Stimulated activated CD4-positive, alpha-beta T cell treated with anti-CD3 and anti-CD28 coated beads, Interleukin-1b, Interleukin-23, amount 100 ng/mL, for 4 hours (primary cell): ENCODE measurements around the gene RETREG3.
"Not testable (repeated sequence)": the region's sequence is repeated elsewhere in the genome, so short reads cannot be mapped to it uniquely, and the experiment has no call there.

ENCODE experiments used
- DNase-seq, 2 donors: peaks; one replicate each; pipeline ENCODE4 v3.0.0-alpha.2; 2020; ENCODE audit warnings: low read depth in 2 of 2

Gene RETREG3

DNA sequence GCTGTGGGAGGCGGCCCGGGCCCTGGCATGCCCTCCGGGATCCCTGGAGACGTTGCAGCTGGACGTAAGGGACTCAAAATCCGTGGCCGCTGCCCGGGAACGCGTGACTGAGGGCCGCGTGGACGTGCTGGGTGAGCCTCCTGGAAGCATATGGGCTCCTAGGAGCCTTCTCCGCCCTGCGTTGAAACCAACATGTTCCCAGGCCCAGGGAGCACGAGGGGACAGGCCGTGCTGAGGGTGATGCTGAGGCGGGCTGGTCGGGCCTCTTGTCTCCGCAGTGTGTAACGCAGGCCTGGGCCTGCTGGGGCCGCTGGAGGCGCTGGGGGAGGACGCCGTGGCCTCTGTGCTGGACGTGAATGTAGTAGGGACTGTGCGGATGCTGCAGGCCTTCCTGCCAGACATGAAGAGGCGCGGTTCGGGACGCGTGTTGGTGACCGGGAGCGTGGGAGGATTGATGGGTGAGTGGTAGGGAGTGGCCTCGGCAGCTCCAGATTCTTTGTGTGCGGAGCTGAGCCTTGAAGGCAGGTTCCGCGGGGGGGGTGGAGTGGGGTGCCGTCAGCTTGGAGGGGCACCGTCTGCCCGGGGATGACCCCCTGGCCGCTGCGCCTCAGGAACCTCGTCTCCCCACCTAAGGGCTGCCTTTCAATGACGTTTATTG is 55.9 kb downstream of the RETREG3 start:
- DNase-seq: no peak

GRCh38 chr17:42552736-42553135 is 56.4 kb downstream of the RETREG3 start, which contains the start of gene HSD17B1:
Gene HSD17B1, plus strand, starts transcription at chr17:42552923. Its CDS starts 11 bp downstream, at chr17:42552934.
- DNase-seq: not testable (repeated sequence)

GRCh38 chr17:42548993-42549755 is 60.0 kb downstream of the RETREG3 start:
- no peak for DNase-seq

GRCh38 chr17:42548070-42548837 is 60.9 kb downstream of the RETREG3 start:
- peak; percentile 75 to 76 for DNase-seq

DNA sequence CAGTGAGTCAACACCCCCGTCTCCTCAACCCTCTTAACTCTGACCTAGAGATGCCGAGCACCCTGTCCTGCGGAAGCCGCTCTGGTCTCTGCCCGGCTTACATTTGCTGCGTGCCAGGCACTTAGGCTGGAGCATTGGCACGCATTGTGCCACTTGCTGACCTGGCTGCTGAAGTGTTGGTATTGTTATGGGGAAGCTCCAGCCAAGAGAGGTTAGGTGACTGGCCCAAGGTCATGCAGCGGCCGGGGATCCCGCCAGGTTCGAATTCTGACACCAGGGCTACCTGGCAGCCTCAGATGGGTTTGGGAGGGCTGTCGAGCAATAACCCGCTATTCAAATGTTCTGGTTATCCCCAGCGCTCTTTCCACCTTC is 61.5 kb downstream of the RETREG3 start:
- DNase-seq: no peak

DNA sequence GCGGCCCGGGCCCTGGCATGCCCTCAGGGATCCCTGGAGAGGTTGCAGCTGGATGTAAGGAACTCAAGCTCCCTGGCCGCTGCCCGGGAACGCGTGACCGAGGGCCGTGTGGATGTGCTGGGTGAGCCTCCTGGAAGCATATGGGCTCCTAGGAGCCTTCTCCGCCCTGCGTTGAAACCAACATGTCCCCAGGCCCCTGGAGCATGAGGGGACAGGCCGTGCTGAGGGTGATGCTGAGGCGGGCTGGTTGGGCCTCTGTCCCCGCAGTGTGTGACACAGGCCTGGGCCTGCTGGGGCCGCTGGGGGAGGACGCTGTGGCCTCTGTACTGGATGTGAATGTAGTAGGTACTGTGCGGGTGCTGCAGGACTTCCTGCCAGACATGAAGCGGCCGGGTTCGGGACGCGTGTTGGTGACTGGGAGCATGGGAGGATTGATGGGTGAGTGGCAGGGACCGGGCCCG is 62.1 kb downstream of the RETREG3 start:
- no peak for DNase-seq

DNA sequence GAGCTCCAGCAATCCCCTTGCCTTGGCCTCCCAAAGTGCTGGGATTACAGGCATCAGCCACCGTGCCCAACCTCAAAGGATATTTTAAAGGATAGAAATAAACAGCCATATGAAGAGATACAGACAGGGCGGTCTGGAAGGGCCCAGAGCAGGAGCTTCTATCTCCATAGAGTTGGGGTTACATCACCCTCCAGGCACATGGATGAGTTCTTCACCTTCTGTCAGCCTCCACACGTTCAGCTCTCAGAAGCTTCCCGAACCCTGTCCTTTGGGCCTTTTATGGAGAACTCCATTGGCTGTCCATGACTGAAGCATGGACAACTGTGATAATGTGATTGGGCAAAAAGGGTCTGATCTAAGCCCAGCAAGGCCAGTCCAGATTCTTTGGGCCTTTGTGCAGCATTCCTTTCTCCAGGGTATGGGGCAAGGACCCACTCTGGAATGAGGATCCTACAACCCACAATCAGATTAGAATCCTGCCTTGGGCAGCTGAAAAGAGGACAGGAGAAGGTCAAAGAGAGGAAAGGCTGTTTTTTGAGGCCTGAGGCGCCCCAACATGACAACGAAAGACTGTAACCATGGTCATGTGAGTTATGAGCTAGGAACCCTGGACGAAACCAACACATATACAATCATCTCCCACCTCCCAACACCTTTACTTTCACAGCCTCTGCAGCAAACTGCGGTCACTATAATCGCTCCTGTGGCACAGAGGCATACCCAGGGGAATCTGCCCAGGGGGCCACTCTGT is 63.2 kb downstream of the RETREG3 start:
- not testable (repeated sequence) for DNase-seq

DNA sequence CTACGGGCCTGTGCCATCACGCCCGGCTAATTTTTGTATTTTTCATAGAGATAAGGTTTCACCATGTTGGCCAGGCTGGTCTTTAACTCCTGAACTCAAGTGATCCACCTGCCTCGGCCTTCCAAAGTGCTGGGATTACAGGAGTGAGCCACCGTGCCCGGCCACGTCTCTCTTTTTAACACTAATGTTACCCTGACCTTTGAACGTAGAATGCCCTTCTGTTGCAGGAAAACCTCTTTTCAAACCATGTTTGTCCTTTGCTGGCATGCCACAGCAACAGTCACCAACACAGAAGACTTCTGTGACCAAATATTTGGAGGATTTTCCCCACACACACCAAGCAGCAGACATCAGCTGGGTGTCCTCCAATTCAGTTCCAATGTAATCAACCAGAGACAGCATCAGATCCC is 64.3 kb downstream of the RETREG3 start:
- no peak for DNase-seq

DNA sequence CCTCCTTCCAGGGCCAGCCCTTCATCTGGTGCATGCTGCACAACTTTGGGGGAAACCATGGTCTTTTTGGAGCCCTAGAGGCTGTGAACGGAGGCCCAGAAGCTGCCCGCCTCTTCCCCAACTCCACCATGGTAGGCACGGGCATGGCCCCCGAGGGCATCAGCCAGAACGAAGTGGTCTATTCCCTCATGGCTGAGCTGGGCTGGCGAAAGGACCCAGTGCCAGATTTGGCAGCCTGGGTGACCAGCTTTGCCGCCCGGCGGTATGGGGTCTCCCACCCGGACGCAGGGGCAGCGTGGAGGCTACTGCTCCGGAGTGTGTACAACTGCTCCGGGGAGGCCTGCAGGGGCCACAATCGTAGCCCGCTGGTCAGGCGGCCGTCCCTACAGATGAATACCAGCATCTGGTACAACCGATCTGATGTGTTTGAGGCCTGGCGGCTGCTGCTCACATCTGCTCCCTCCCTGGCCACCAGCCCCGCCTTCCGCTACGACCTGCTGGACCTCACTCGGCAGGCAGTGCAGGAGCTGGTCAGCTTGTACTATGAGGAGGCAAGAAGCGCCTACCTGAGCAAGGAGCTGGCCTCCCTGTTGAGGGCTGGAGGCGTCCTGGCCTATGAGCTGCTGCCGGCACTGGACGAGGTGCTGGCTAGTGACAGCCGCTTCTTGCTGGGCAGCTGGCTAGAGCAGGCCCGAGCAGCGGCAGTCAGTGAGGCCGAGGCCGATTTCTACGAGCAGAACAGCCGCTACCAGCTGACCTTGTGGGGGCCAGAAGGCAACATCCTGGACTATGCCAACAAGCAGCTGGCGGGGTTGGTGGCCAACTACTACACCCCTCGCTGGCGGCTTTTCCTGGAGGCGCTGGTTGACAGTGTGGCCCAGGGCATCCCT is 65.7 kb downstream of the RETREG3 start:
- no peak for DNase-seq

GRCh38 chr17:42541041-42541833 is 67.9 kb downstream of the RETREG3 start:
- DNase-seq: no peak

- DNase-seq: not testable (repeated sequence)
Observed at GRCh38 chr17:42540558-42540957, 68.6 kb downstream of the RETREG3 start.

GRCh38 chr17:42538482-42538881 is 70.7 kb downstream of the RETREG3 start:
- DNase-seq: no peak

- no peak for DNase-seq
Observed at GRCh38 chr17:42537826-42538451, 71.2 kb downstream of the RETREG3 start.

- no peak for DNase-seq
Observed at GRCh38 chr17:42537156-42537805, 71.9 kb downstream of the RETREG3 start.

DNA sequence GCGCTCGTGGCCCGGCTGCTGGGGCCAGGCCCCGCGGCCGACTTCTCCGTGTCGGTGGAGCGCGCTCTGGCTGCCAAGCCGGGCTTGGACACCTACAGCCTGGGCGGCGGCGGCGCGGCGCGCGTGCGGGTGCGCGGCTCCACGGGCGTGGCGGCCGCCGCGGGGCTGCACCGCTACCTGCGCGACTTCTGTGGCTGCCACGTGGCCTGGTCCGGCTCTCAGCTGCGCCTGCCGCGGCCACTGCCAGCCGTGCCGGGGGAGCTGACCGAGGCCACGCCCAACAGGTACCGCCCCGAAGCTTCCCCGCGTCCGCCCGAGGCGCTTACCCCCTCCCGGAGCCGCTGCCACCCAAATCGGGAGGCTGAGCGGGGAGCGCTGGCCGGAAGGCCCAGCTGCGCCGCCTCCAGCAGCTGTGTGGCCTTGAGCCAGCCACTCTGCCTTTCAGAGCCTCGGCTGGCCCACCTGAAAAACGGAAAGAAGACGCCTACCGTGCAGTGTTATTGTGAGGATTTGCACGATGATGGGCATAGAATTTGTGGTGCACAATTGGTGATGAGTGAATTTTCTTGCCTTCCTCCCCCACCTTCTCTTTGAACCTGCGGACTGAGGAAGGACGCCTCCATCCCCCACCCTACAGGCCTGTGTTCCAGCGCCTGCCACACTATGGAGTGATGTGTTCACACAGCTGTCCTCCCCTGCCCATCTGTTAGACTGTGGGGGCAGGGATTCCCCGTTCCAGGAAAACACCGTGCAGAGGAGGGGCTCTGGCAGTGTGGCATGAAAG is 72.6 kb downstream of the RETREG3 start:
- DNase-seq: peak; percentile 52 to 72

- DNase-seq: peak; percentile 64 to 83
Observed at GRCh38 chr17:42536048-42536371, 73.2 kb downstream of the RETREG3 start, which contains the start of gene NAGLU. Gene NAGLU, plus strand, starts transcription at chr17:42536241. Its CDS starts 32 bp downstream, at chr17:42536273.

GRCh38 chr17:42535155-42536047 is 73.8 kb downstream of the RETREG3 start:
- no peak for DNase-seq
